ENCODE measurements around the gene SRPK2.

The SRPK2 gene

GRCh38 chr7:105244594-105244993 is 144.1 kb downstream of the SRPK2 start:
- no peak for TF ChIP-seq CTCF (IDR thresholded peaks at IDR 0.05)

- TF ChIP-seq CTCF (IDR thresholded peaks at IDR 0.05), result no peak
Measured at GRCh38 chr7:105241198-105241597, 147.5 kb downstream of the SRPK2 start.

- no peak for TF ChIP-seq CTCF (IDR thresholded peaks at IDR 0.05)
Measured at GRCh38 chr7:105238198-105238765, 150.4 kb downstream of the SRPK2 start.

GRCh38 chr7:105234886-105235285 is 153.8 kb downstream of the SRPK2 start:
- no peak for TF ChIP-seq CTCF (IDR thresholded peaks at IDR 0.05)

- TF ChIP-seq CTCF (IDR thresholded peaks at IDR 0.05), result no peak
Measured at GRCh38 chr7:105230486-105230885, 158.2 kb downstream of the SRPK2 start.

- TF ChIP-seq CTCF (IDR thresholded peaks at IDR 0.05), result no peak
Measured at GRCh38 chr7:105229641-105230040, 159.1 kb downstream of the SRPK2 start.

GRCh38 chr7:105228555-105228954 is 160.2 kb downstream of the SRPK2 start:
- TF ChIP-seq CTCF (IDR thresholded peaks at IDR 0.05), result no peak

- no peak for TF ChIP-seq CTCF (IDR thresholded peaks at IDR 0.05)
Measured at GRCh38 chr7:105227391-105227790, 161.3 kb downstream of the SRPK2 start.
